ENCODE results near the gene ANAPC13. TPM values are rescaled to one million over a fixed set of nuclear protein-coding genes. Genes with fewer than 3 reads are reported as not detected.

The ANAPC13 gene
- total and polyA plus RNA-seq, 2 of the 13 experiments (the other 11 are each of a cell fraction or from before 2014, with no cell fraction given) = 48.7 to 69.1 TPM

DNA sequence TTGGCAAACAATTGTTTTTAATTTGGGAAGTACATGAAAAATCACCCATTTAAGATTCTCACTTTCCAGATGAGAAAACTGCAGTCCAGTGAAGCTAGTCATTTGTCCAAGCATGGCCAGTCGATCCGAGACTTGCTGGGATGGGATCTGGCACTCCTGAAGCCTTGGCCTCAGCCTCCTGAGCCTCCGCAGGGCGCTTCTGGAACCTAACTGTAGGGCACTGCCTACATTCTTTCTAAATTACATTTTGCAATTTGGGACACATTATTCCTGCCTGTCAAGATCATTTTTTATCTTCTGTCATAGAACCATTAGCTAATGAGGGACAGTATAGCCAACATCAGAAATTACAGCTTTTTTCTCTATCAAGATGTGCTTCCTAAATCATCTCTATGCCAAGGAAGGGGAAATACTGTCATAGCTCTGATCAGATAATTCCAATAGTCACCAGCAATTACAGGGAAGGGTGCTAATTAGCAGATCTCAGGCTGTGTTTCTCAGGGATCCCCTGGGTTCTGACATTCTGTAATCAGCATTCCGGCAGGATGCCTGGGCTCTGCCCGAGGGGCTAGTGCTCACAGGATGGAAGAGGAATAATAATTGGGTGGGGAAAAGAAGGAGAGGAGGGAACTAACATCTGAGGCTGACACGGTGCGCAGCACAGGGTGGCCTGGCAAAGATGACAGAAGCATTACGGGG is 28.3 kb downstream of the ANAPC13 start:
- Histone ChIP-seq H2AFZ (ENCODE audit: low read length) (no peak overlapping the region), H3K79me2 (ENCODE audit: insufficient read depth, low read length) (no peaks in the 10 kb centered on the region), H3K4me1 (ENCODE audit: insufficient read depth, low read length) (peaks cover 5% of the 10 kb centered on the region), H3K27ac (ENCODE audit: extremely low read length, insufficient read depth, low read length) (no peak overlapping the region), H3K9me3 (ENCODE audit: low read length) (no peaks in the 10 kb centered on the region), H4K20me1 (ENCODE audit: insufficient read depth, low read length) (no peaks in the 10 kb centered on the region), H3K4me2 (ENCODE audit: low read depth, low read length) (no peak overlapping the region), H3K4me3 (replicated peaks in 1 of 3; ENCODE audit: insufficient read depth in 1 of 3, low read depth in 2 of 3, low read length in 3 of 3) (no peak overlapping the region), H3K9ac (ENCODE audit: insufficient read depth, low read depth, low read length) (no peak overlapping the region), H3K36me3 (replicated peaks in 1 of 2; ENCODE audit: control insufficient read depth in 1 of 2, insufficient read depth in 2 of 2, low read length in 2 of 2) (no peaks in the 10 kb centered on the region), H3K27me3 (ENCODE audit: control insufficient read depth in 1 of 2, insufficient read depth in 2 of 2, low read length in 2 of 2) (peaks cover 0 to 35% of the 10 kb centered on the region in 2 experiments; a peak in 2 of 5 replicates)
- BruUV-seq (replicated peaks) = no TSS peak
- FAIRE-seq = no peak
- ChIA-PET POLR2A (no interaction called here), CTCF (ENCODE audit: low intra/inter-chr PET ratio, low total read pairs) (no interaction called here)
- TF ChIP-seq BRD4 (CRISPR knock-in tag; IDR thresholded peaks at IDR 0.05) = no peak
- no peak for TF ChIP-seq ZNF792 (CRISPR knock-in tag; IDR thresholded peaks at IDR 0.05)
- no peak for TF ChIP-seq TP53 (CRISPR knock-in tag; conservative IDR thresholded peaks at IDR 0.05)
- TF ChIP-seq ZNF24 (IDR thresholded peaks at IDR 0.05) = no peak
- TF ChIP-seq FOXK2 (IDR thresholded peaks at IDR 0.05) = no peak
- no peak for TF ChIP-seq BHLHE40 (IDR thresholded peaks at IDR 0.05; ENCODE audit: low read length)
- no peak for TF ChIP-seq RBM39 (IDR thresholded peaks at IDR 0.05; ENCODE audit: low read depth, low read length, poor library complexity, severe bottlenecking)
- no peak for TF ChIP-seq ZSCAN9 (CRISPR knock-in tag; IDR thresholded peaks at IDR 0.05; ENCODE audit: borderline replicate concordance)
- TF ChIP-seq MTF1 (CRISPR knock-in tag; IDR thresholded peaks at IDR 0.05) = no peak
- TF ChIP-seq, protein P1, sequence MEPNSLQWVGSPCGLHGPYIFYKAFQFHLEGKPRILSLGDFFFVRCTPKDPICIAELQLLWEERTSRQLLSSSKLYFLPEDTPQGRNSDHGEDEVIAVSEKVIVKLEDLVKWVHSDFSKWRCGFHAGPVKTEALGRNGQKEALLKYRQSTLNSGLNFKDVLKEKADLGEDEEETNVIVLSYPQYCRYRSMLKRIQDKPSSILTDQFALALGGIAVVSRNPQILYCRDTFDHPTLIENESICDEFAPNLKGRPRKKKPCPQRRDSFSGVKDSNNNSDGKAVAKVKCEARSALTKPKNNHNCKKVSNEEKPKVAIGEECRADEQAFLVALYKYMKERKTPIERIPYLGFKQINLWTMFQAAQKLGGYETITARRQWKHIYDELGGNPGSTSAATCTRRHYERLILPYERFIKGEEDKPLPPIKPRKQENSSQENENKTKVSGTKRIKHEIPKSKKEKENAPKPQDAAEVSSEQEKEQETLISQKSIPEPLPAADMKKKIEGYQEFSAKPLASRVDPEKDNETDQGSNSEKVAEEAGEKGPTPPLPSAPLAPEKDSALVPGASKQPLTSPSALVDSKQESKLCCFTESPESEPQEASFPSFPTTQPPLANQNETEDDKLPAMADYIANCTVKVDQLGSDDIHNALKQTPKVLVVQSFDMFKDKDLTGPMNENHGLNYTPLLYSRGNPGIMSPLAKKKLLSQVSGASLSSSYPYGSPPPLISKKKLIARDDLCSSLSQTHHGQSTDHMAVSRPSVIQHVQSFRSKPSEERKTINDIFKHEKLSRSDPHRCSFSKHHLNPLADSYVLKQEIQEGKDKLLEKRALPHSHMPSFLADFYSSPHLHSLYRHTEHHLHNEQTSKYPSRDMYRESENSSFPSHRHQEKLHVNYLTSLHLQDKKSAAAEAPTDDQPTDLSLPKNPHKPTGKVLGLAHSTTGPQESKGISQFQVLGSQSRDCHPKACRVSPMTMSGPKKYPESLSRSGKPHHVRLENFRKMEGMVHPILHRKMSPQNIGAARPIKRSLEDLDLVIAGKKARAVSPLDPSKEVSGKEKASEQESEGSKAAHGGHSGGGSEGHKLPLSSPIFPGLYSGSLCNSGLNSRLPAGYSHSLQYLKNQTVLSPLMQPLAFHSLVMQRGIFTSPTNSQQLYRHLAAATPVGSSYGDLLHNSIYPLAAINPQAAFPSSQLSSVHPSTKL (CRISPR knock-in tag; IDR thresholded peaks at IDR 0.05) = no peak
- no peak for TF ChIP-seq YY1 (IDR thresholded peaks at IDR 0.05; ENCODE audit: insufficient read depth, insufficient replicate concordance, low read depth, low read length)
- TF ChIP-seq ZNF432 (CRISPR knock-in tag; IDR thresholded peaks at IDR 0.05; ENCODE audit: borderline replicate concordance) = no peak
- TF ChIP-seq ZNF33B (CRISPR knock-in tag; IDR thresholded peaks at IDR 0.05) = no peak
- TF ChIP-seq TOPORS (CRISPR knock-in tag; IDR thresholded peaks at IDR 0.05) = no peak
- TF ChIP-seq, protein P2, sequence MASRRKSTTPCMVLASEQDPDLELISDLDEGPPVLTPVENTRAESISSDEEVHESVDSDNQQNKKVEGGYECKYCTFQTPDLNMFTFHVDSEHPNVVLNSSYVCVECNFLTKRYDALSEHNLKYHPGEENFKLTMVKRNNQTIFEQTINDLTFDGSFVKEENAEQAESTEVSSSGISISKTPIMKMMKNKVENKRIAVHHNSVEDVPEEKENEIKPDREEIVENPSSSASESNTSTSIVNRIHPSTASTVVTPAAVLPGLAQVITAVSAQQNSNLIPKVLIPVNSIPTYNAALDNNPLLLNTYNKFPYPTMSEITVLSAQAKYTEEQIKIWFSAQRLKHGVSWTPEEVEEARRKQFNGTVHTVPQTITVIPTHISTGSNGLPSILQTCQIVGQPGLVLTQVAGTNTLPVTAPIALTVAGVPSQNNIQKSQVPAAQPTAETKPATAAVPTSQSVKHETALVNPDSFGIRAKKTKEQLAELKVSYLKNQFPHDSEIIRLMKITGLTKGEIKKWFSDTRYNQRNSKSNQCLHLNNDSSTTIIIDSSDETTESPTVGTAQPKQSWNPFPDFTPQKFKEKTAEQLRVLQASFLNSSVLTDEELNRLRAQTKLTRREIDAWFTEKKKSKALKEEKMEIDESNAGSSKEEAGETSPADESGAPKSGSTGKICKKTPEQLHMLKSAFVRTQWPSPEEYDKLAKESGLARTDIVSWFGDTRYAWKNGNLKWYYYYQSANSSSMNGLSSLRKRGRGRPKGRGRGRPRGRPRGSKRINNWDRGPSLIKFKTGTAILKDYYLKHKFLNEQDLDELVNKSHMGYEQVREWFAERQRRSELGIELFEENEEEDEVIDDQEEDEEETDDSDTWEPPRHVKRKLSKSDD (CRISPR knock-in tag; IDR thresholded peaks at IDR 0.05; ENCODE audit: low read depth) = no peak
- TF ChIP-seq NAIF1 (CRISPR knock-in tag; IDR thresholded peaks at IDR 0.05; ENCODE audit: borderline replicate concordance) = no peak
- TF ChIP-seq ZNF572 (CRISPR knock-in tag; IDR thresholded peaks at IDR 0.05) = no peak
- TF ChIP-seq SKI (IDR thresholded peaks at IDR 0.05; ENCODE audit: partially characterized antibody) = no peak
- TF ChIP-seq GTF3A (CRISPR knock-in tag; conservative IDR thresholded peaks at IDR 0.05) = no peak
- TF ChIP-seq WIZ (CRISPR knock-in tag; IDR thresholded peaks at IDR 0.05) = no peak
- in situ Hi-C loops (cut with HindIII; ENCODE audit: extremely low pct_ligation_motif_present, low pct_unique_long_range_greater_than_20kb) = no loop called here
- WGBS (ENCODE audit: low lambda C conversion rate) = 64% methylated on average over 9 of the region's 9 CpGs
- intact Hi-C loops (cut with micrococcal nuclease; ENCODE audit: unreplicated experiment) = no loop called here
- no peak for DNase-seq (ENCODE audit: low spot score)
- ATAC-seq = no peak

Data from HepG2 (cell line).